Spinal cord (tissue), 10 donors: ENCODE data around the gene CHCHD1. TPM values are rescaled to one million over a fixed set of nuclear protein-coding genes. Genes with fewer than 3 reads are reported as not detected.
A peak's percentile ranks its signal among the peaks of the same experiment; 100 is the strongest.

Source experiments
- DNase-seq, 6 donors: peaks; one replicate each; pipeline versions ENCODE4 v3.0.0 to v3.0.0-alpha.2; 2013 to 2015; ENCODE audit warnings: low spot score in 6 of 6, low read depth in 4 of 6
- H3K27ac ChIP-seq: one replicate; pipeline ENCODE4 v1.5.1; 2013; ENCODE audit warnings: low read depth, low read length, control low read depth
- H3K27me3 ChIP-seq: one replicate; pipeline ENCODE4 v1.6.1; 2013; ENCODE audit warnings: low read length; ENCODE audit not compliant: control insufficient read depth, insufficient read depth
- H3K36me3 ChIP-seq: one replicate; pipeline ENCODE4 v1.6.1; 2013; ENCODE audit warnings: low read length; ENCODE audit not compliant: control insufficient read depth, insufficient read depth
- H3K4me1 ChIP-seq: one replicate; pipeline ENCODE4 v1.6.1; 2013; ENCODE audit warnings: low read length; ENCODE audit not compliant: control insufficient read depth, insufficient read depth
- H3K4me3 ChIP-seq: one replicate; pipeline ENCODE4 v1.5.1; 2013; ENCODE audit warnings: low read depth, low read length, control low read depth
- H3K9me3 ChIP-seq: one replicate; pipeline ENCODE4 v1.6.1; 2013; ENCODE audit warnings: low read length; ENCODE audit not compliant: control insufficient read depth, insufficient read depth
- WGBS: methylation state at CpG from one replicate; pipeline ENCODE4 v1.1.5; 2013; ENCODE audit warnings: missing lambda C conversion rate; ENCODE audit not compliant: insufficient coverage; 5-methylcytosine and 5-hydroxymethylcytosine counted together
- polyA plus RNA-seq, 2 donors: library from polyadenylated mRNA; unstranded; fragments of 120-200 nt; gene quantifications; one replicate each; pipeline ENCODE4 v1.2.1, GENCODE V29; 2013; ENCODE audit not compliant: insufficient read length in 2 of 2
- total RNA-seq, 2 donors: library from RNA; depleted of rRNA in 1 of 2; stranded (reverse); fragments of 120-200 nt in 1 of 2; fragments of >200 nt in 1 of 2; gene quantifications; one replicate each; pipeline versions ENCODE4 v1.2.3 to v1.2.4, GENCODE V29; 2013 to 2014
- donor health status: healthy.

CHCHD1 gene
- total and polyA plus RNA-seq, 4 donors: 22.4 to 44.6 (median 42.0) TPM

DNA sequence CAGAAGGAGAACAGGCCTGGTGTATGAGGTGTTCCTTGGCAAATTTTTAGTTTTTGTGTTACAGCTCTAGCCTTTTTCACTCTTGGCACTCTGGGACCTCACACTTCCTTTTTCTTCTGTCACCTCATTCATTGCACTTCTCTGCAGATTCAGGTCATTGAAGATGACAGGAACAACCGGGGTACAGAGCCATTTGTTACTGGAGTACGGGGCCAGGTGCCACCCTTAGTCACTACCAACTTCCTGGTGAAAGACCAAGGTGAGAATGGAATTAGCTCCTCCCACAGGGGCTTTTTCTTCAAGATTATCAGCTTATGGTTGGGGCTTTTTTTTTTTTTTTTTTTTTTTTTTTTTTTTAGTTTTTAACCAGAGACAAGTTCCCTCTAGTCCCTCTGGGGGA, 18.5 kb upstream of the CHCHD1 start:
- no peaks in the 10 kb centered on the region for H3K4me1 ChIP-seq
- WGBS: no CpG with 5 or more reads among the region's 2 CpGs
- H3K27ac ChIP-seq: no peak overlapping the region
- no peak for DNase-seq
- H3K4me3 ChIP-seq: no peak overlapping the region
- no peaks in the 10 kb centered on the region for H3K27me3 ChIP-seq
- H3K9me3 ChIP-seq: no peaks in the 10 kb centered on the region
- peaks cover 87% of the 10 kb centered on the region for H3K36me3 ChIP-seq

DNA sequence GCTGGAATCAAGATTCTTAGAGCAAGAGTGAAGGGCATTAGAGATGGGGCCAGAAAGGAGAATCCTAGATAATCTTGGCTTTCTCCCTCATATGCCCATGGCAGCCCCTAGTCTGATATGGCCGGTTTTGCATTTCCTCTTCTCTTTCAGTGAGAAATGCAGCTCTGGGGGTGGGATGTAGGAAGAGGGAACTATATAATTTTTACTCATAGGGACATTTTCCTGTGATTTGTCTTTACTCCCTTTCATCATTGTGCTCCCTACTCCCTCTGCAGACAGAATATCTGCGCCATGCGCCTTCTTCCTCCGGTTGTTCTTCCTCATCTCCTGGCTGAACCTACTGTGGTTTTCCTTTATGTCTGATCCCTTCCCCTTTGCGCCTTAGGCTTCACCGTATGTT, 16.8 kb upstream of the CHCHD1 start:
- H3K4me3 ChIP-seq: no peak overlapping the region
- WGBS: 97% methylated on average over 3 of the region's 6 CpGs
- no peak for DNase-seq
- no peak overlapping the region for H3K27ac ChIP-seq
- H3K36me3 ChIP-seq: peaks cover 89% of the 10 kb centered on the region
- no peaks in the 10 kb centered on the region for H3K9me3 ChIP-seq
- no peaks in the 10 kb centered on the region for H3K27me3 ChIP-seq
- H3K4me1 ChIP-seq: no peaks in the 10 kb centered on the region

DNA sequence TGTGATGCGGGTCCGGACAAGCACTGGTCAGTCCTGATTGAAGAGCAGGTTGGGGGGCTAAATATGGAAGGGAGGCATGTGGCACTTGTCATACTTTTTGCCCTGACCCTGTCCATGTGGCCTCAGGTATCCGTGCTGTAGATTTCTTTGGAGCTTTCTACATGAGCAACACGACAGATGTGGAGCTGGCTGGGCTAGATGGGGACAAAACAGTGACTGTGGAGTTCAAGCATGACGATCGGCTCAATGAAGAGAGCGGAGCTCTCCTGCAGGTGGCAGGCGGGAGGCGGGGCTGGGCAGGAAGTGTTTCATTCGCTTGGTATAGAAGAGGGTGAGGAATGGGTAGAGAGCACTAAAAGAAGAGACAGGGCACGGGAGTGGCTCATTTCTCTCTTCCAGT, 13.0 kb upstream of the CHCHD1 start:
- H3K27me3 ChIP-seq: no peaks in the 10 kb centered on the region
- no peak overlapping the region for H3K27ac ChIP-seq
- no peak overlapping the region for H3K4me3 ChIP-seq
- H3K4me1 ChIP-seq: peaks cover 15% of the 10 kb centered on the region
- no peak for DNase-seq
- 70% methylated on average over 10 of the region's 11 CpGs for WGBS
- H3K9me3 ChIP-seq: no peaks in the 10 kb centered on the region
- H3K36me3 ChIP-seq: peaks cover 75% of the 10 kb centered on the region

DNA sequence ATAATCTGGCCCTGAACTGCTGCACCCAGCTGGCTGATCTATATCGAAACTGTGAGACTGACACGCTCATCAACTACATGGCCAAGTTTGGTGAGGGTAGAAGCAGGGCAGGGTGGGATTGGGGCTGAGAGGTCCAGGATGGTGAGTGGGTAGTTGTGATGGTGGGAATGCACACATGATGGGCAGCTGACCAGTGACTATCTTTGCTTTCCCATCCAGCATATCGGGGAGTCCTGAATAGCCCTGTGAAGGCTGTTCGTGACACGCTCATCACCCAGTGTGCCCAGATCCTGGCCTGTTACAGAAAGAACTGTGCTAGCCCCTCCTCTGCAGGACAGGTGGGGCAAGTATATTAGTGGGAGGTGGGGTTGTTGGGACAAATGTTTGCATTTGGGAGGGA, 12.5 kb upstream of the CHCHD1 start:
- no peaks in the 10 kb centered on the region for H3K9me3 ChIP-seq
- WGBS: 87% methylated on average over 3 of the region's 5 CpGs
- no peaks in the 10 kb centered on the region for H3K27me3 ChIP-seq
- peaks cover 72% of the 10 kb centered on the region for H3K36me3 ChIP-seq
- DNase-seq: no peak
- H3K4me3 ChIP-seq: no peak overlapping the region
- H3K4me1 ChIP-seq: peaks cover 18% of the 10 kb centered on the region
- H3K27ac ChIP-seq: no peak overlapping the region

DNA sequence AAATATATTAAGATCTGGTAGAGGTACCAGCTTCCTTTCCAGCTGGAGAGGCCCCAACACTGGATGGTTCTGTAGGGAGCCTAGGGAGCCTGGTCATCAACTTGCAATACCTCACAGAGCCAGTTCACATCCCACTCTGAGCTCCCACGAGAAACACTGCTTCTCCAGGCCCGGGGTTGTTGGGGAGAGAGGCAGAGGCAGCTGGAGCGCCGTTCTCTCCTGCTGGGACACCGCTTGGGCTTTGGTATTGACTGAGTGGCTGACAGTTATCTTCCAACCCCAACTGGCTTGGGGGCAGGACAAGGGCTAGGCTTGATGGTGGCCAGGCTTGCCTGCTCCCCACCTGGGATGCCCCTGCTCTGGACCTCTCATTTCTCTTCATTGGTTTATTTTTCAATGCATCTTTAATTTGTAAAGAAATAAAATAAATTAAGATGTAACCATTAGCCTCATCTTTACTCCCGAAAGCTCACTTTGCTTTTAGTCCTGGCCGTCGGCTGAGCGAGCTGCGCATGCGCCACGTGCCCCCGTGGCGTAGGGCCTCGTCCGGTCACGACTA, 10.0 kb upstream of the CHCHD1 start:
- WGBS: 2% methylated on average over 15 of the region's 17 CpGs
- H3K9me3 ChIP-seq: no peaks in the 10 kb centered on the region
- H3K27me3 ChIP-seq: no peaks in the 10 kb centered on the region
- peaks cover 25% of the 10 kb centered on the region for H3K4me1 ChIP-seq
- DNase-seq: peak in 2 of 6 donors; percentile 80 to 94
- peak overlapping the region; percentile 80 for H3K4me3 ChIP-seq
- H3K36me3 ChIP-seq: peaks cover 63% of the 10 kb centered on the region
- peak overlapping the region; percentile 97 for H3K27ac ChIP-seq

DNA sequence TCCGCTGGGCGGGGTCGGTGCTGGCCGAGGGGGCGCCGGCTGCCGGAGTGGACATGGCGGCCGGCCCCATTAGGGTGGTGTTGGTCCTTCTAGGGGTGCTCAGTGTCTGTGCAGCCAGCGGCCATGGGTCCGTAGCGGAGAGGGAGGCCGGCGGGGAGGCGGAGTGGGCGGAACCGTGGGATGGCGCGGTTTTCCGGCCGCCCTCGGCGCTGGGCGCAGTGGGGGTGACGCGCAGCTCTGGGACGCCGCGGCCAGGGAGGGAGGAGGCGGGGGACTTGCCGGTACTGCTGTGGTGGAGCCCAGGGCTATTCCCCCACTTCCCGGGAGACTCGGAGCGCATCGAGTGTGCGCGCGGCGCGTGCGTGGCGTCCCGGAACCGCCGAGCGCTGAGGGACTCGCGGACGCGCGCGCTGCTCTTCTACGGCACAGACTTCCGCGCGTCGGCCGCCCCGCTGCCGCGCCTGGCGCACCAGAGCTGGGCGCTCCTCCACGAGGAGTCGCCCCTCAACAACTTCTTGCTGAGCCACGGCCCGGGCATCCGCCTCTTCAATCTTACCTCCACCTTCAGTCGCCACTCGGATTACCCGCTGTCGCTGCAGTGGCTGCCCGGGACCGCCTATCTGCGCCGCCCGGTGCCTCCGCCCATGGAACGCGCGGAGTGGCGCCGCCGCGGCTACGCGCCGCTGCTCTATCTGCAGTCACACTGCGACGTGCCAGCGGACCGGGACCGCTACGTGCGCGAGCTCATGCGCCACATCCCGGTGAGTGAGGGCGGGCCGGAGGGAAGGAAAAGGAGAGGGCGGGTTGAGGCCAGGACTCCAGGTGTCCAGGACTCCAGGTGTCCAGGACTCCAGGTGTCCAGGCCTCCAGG, 9.3 kb upstream of the CHCHD1 start:
- Histone ChIP-seq H3K27ac (peak overlapping the region; percentile 97), H3K4me1 (peaks cover 25% of the 10 kb centered on the region), H3K27me3 (no peaks in the 10 kb centered on the region), H3K36me3 (peaks cover 59% of the 10 kb centered on the region), H3K9me3 (no peaks in the 10 kb centered on the region), H3K4me3 (peak overlapping the region; percentile 80)
- under 1% methylated on average over 101 of the region's 101 CpGs for WGBS
- peak; percentile 69 to 94 (median 77) for DNase-seq

DNA sequence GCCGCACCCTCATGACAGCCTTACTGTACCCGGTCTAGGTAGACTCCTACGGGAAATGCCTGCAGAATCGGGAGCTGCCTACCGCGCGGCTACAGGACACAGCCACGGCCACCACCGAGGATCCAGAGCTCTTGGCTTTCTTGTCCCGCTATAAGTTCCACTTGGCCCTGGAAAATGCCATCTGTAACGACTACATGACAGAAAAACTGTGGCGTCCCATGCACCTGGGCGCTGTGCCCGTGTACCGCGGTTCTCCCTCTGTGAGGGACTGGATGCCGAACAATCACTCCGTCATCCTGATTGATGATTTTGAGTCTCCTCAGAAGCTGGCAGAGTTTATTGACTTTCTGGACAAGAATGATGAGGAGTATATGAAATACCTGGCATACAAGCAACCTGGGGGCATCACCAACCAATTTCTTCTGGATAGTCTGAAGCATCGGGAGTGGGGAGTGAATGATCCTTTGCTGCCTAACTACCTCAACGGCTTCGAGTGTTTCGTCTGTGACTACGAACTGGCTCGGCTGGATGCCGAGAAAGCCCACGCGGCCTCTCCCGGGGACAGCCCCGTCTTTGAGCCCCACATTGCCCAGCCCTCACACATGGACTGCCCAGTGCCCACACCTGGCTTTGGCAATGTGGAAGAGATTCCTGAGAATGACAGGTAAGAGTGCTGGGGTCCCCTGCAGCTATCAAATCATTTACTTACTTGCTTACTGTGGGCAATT, 8.5 kb upstream of the CHCHD1 start:
- Histone ChIP-seq H3K27me3 (no peaks in the 10 kb centered on the region), H3K4me3 (peak overlapping the region; percentile 80), H3K4me1 (peaks cover 25% of the 10 kb centered on the region), H3K27ac (peak overlapping the region; percentile 97), H3K36me3 (peaks cover 58% of the 10 kb centered on the region), H3K9me3 (no peaks in the 10 kb centered on the region)
- peak in 1 of 6 donors; percentile 41 for DNase-seq
- 3% methylated on average over 28 of the region's 29 CpGs for WGBS

DNA sequence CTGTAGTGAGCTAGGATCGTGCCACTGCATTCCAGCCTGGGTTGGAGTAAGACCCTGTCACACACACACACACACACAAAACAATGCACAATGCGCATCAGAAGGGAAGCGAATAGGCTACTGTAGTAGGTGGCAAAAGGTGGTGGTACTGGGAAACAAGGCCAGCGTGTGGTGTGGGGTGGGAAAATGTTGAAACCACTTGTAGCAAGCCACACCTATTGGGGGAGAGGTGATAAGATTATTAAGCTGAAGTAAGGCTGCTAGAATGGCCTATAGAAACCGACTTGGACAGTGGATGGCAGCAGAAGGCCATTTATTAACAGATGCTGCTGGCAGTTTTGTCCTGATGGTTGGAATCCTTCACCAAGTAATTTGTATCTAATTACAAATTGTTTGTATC, 7.2 kb upstream of the CHCHD1 start:
- H3K27me3 ChIP-seq: no peaks in the 10 kb centered on the region
- no peak for DNase-seq
- H3K36me3 ChIP-seq: peaks cover 60% of the 10 kb centered on the region
- H3K27ac ChIP-seq: no peak overlapping the region
- peak overlapping the region; percentile 80 for H3K4me3 ChIP-seq
- H3K9me3 ChIP-seq: no peaks in the 10 kb centered on the region
- peaks cover 25% of the 10 kb centered on the region for H3K4me1 ChIP-seq
- 63% methylated on average over 1 of the region's 5 CpGs for WGBS

DNA sequence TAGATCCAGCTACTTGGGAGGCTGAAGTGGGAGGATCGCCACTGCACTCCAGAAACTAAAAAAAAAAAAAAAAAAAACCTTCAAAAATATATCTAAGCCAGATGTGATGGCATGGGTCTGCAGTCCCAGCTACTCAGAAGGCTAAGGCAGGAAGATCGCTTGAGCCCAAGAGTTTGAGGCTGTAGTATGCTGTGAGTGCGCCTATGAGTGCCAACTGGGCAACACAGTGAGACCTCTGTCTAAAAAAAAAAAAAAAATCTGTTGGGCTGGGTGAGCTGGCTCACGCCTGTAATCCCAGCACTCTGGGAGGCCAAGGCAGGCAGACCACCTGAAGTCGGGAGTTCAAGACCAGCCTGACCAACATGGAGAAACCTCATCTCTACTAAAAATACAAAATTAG, 2.8 kb upstream of the CHCHD1 start:
- DNase-seq: no peak
- 100% methylated on average over 2 of the region's 5 CpGs for WGBS
- Histone ChIP-seq H3K27me3 (no peaks in the 10 kb centered on the region), H3K36me3 (peaks cover 42% of the 10 kb centered on the region), H3K27ac (no peak overlapping the region), H3K4me1 (peaks cover 19% of the 10 kb centered on the region), H3K9me3 (no peaks in the 10 kb centered on the region), H3K4me3 (no peak overlapping the region)
